Body of pancreas (tissue), 4 donors: ENCODE results near the gene PLEKHA8. TPM values are rescaled to one million over a fixed set of nuclear protein-coding genes. Genes with fewer than 3 reads are reported as not detected.

ENCODE experiments used
- ATAC-seq: fragments of 150-250 bp; one replicate; pipeline ENCODE4 v1.9.1; 2016
- DNase-seq, 4 donors: peaks; one replicate each; pipeline ENCODE4 v3.0.0-alpha.2; 2019
- H3K27ac ChIP-seq, 4 donors: fragments of 200-600 bp; sonication (generic); 1 replicate in 3 of 4; 2 replicates in 1 of 4; pipeline versions ENCODE4 v1.5.1 to v1.6.1; 2016 to 2019; ENCODE audit warnings: mild to moderate bottlenecking in 1 of 4, mixed read lengths in 1 of 4, moderate library complexity in 1 of 4
- H3K27me3 ChIP-seq, 2 donors: fragments of 200-600 bp; sonication (generic); one replicate each; pipeline ENCODE4 v1.6.0; 2016; ENCODE audit warnings: mild to moderate bottlenecking in 1 of 2
- H3K36me3 ChIP-seq, 2 donors: fragments of 200-600 bp; sonication (generic); replicated peaks in 1 of 2; 2 replicates each; pipeline ENCODE4 v1.5.1; 2016; ENCODE audit warnings: low read depth in 2 of 2; ENCODE audit not compliant: insufficient read depth in 1 of 2
- H3K4me1 ChIP-seq: fragments of 200-600 bp; sonication (generic); one replicate; pipeline ENCODE4 v1.6.0; 2016
- H3K4me3 ChIP-seq, 2 donors: fragments of 200-600 bp; sonication (generic); 1 replicate in 1 of 2; 2 replicates in 1 of 2; pipeline ENCODE4 v1.5.1; 2016 to 2019
- H3K9me3 ChIP-seq, 3 donors: fragments of 200-600 bp; sonication (generic); 1 replicate in 2 of 3; 2 replicates in 1 of 3; pipeline ENCODE4 v1.5.1; 2016
- POLR2A ChIP-seq, 3 donors: fragments of 450-650 bp; IDR thresholded peaks; one replicate each; pipeline ENCODE4 v1.6.1; 2016; ENCODE audit warnings: antibody characterized with exemption in 3 of 3, mild to moderate bottlenecking in 2 of 3
- WGBS, 2 donors: methylation state at CpG; one replicate each; pipeline ENCODE4 v1.1.5; 2017; 5-methylcytosine and 5-hydroxymethylcytosine counted together
- intact Hi-C: fragments of 100-400 bp; cut with DNase I; formaldehyde crosslinking; loops from one replicate; pipeline ENCODE4 v1.15.1; 2023
- total RNA-seq, 2 donors: library from RNA; depleted of rRNA; stranded (reverse); fragments of >200 nt; gene quantifications; one replicate each; pipeline ENCODE4 v1.1.0, GENCODE V29; 2016
- TF ChIP-seq, protein P1 (sequence below), 7 experiments: fragments of 450-650 bp in 4 of 7; fragments of 200-600 bp in 3 of 7; sonication (generic) in 3 of 7; IDR thresholded peaks; one replicate each; pipeline ENCODE4 v1.5.1; 2016 to 2019; ENCODE audit warnings: antibody characterized with exemption in 7 of 7

Gene PLEKHA8
- total RNA-seq, 2 donors from 2014 or later: 6.7 to 8.2 TPM

DNA sequence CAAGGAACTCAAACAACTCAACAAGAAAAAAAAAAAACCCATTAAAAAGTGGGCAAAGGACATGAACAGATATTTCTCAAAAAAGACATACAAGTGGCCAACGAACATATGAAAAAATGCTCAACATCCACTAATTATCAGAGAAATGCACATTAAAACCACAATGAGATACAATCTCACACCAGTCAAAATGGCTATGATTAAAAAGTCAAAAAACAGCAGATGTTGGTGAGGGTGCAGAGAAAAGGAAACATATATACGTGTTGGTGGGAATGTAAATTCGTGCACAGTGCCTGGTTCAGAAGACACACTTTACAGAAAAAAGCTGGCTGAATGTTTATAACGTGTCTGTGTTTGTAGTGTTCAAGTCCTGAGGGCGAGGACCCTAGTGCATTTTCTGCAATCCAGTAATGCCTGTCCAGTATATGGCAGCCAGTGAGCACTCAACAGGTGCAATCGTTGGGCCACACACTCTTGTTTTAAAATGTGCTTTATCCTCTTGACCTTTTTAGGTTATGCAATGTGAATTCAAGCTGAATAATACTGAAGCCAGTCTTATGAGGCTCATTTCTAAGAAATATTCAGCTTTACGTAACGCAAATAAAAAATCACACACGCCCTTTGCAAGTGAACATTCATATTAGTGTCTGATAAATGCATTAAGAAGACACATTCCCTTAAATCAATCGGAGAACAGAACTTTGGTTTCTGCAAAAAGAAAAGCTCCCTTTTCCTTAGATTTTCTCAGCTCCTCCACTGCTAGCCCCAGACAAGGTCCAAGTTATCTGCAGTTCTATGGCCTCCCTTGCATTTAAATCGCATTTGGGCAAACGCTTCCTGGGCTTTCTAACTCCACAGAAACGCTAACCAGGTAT, 105.8 kb downstream of the PLEKHA8 start:
- TF ChIP-seq, protein P1, sequence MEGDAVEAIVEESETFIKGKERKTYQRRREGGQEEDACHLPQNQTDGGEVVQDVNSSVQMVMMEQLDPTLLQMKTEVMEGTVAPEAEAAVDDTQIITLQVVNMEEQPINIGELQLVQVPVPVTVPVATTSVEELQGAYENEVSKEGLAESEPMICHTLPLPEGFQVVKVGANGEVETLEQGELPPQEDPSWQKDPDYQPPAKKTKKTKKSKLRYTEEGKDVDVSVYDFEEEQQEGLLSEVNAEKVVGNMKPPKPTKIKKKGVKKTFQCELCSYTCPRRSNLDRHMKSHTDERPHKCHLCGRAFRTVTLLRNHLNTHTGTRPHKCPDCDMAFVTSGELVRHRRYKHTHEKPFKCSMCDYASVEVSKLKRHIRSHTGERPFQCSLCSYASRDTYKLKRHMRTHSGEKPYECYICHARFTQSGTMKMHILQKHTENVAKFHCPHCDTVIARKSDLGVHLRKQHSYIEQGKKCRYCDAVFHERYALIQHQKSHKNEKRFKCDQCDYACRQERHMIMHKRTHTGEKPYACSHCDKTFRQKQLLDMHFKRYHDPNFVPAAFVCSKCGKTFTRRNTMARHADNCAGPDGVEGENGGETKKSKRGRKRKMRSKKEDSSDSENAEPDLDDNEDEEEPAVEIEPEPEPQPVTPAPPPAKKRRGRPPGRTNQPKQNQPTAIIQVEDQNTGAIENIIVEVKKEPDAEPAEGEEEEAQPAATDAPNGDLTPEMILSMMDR (IDR thresholded peaks at IDR 0.05): no peak
- no peak for TF ChIP-seq POLR2A (IDR thresholded peaks at IDR 0.05)
- ATAC-seq (no peak), DNase-seq (no peak)
- Histone ChIP-seq H3K4me1 (peaks cover 8% of the 10 kb centered on the region), H3K9me3 (no peaks in the 10 kb centered on the region), H3K27me3 (no peaks in the 10 kb centered on the region), H3K4me3 (peak overlapping the region in 1 of 2 donors; percentile 39), H3K27ac (peak overlapping the region; percentile 63 to 88 (median 82)), H3K36me3 (no peaks in the 10 kb centered on the region)
- intact Hi-C loops: no loop called here
- WGBS, 2 donors: 35 to 45% methylated on average over 13 of the region's 13 CpGs

DNA sequence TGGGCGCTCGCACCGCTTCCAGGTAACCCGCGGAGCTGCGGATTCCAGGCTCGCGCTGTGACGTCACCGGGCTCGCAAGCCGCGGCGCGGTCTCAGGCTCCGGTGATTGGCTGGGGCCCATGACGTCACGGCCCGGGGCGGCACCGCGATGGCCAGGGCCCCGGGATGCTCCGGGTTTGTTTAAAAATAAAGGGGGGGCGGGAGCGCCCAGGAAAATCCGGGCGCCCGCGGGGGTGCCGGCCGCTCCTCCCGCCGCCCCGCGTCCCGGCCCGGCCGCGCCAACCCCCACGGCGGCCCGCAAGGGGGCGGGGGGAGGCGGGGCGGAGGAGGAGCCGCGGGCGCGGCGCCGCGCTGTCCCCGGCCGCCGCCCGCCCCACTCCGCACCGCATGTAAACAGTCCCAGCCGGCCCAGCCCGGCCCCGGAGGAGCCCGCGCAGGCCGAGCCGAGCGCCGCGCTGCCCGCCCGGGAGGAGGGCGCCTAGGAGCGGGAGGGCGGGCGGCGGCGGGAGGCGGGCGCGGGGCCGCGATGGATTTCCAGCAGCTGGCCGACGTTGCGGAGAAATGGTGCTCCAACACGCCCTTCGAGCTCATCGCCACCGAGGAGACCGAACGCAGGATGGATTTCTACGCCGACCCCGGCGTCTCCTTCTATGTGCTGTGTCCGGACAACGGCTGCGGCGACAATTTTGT, 106.5 kb downstream of the PLEKHA8 start, which contains the start of gene MTURN:
Gene MTURN, plus strand, starts transcription at position 376 of the 690 bp plus-strand sequence. Its CDS starts 151 bp downstream, at position 527.
- DNase-seq: peak; percentile 85 to 91 (median 86)
- Histone ChIP-seq H3K27me3 (no peaks in the 10 kb centered on the region), H3K27ac (peak within 1 kb of the TSS; percentile 63 to 88 (median 82)), H3K4me1 (peaks cover 8% of the 10 kb centered on the region), H3K4me3 (peak within 1 kb of the TSS; percentile 39 to 87), H3K36me3 (no peaks in the 10 kb centered on the region), H3K9me3 (no peaks in the 10 kb centered on the region)
- intact Hi-C loops: no loop called here
- WGBS, 2 donors: 0% methylated on average over 9 to 85 of the region's 99 CpGs
- peak; percentile 91 for ATAC-seq
- TF ChIP-seq POLR2A (IDR thresholded peaks at IDR 0.05): peak in 2 of 3 donors; percentile 18 to 19
- TF ChIP-seq, protein P1 (IDR thresholded peaks at IDR 0.05): peak in 2 of 7 experiments; percentile 38

DNA sequence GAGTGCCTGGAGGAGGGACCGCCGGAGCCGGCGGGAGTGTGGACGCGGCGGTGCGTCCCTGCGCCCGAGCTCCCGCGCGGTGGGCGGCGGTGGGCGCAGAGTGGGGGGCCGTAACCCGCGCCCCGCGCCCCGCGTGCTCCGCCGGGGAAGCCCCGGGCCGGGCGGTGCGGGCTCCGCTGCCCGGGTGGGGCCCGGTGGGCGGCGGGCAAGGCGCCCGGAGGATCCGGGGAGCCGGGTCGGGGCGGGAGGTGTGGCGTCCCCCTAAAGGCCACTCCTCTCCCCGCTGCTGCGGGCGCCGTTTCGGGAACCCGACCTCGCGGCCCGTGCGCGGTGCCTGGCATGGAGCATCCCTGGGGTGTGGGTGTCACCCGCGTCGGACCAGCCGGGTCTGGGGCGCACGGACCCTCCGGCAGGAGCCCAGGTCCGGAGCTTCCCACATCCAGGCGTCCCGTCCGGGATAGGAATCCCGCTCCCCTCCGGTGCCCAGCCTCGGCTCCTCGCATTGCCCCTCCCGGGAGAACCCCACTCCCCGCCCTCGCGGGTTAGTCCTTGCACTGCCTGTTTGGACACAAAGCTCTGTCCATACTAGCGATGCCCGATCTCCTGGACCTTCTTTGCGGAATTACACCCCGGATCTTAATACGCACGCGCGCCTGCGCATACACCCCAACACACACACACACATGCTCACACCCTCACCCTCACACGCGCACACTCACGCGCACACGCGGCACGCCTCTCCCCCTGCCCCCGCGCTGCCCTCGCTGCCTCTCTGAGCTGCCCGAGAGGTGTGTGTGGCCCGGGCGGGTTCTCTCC, 107.3 kb downstream of the PLEKHA8 start:
- TF ChIP-seq, protein P1 (IDR thresholded peaks at IDR 0.05): no peak
- peak in 2 of 3 donors; percentile 36 to 50 for TF ChIP-seq POLR2A (IDR thresholded peaks at IDR 0.05)
- DNase-seq (peak; percentile 52 to 68 (median 64)), ATAC-seq (peak; percentile 37)
- Histone ChIP-seq H3K9me3 (no peaks in the 10 kb centered on the region), H3K4me3 (peak overlapping the region; percentile 28 to 87), H3K36me3 (no peaks in the 10 kb centered on the region), H3K27me3 (no peaks in the 10 kb centered on the region), H3K4me1 (peaks cover 8% of the 10 kb centered on the region), H3K27ac (peak overlapping the region; percentile 63 to 88 (median 82))
- 0% methylated on average over 26 to 91 of the region's 93 CpGs for WGBS, 2 donors
- intact Hi-C loops: no loop called here

DNA sequence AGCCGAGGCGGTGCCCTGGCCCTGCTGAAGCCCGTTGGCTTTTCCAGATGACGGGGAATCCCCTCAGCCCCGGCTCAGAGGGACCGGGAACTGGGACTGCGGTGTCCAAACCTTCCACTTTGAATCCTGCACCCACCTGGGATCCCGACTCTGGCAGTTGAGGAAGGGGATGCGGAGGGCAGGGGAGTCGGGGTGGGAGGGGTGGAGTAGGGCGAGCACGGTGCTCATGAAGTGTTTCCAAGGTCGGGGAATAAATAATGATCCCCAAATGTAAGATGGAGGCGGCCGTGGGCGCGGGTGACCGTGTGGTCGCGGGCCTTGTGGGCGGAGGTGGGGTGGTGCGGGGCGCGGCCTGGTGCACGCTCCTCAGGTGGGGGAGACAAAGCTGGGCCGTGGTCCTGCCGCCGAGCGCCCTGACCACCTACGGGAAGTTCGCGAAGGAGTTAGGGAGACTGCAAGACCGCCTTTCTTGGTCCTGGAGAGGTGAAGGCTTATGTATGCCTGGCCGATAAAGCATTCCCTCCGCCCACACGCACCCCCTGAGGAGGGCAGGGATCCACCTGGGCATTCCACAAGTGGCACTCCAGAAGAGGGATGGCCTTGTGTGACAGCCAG, 108.0 kb downstream of the PLEKHA8 start:
- Histone ChIP-seq H3K27me3 (no peaks in the 10 kb centered on the region), H3K27ac (peak overlapping the region; percentile 63 to 88 (median 82)), H3K4me3 (peak overlapping the region; percentile 28 to 87), H3K36me3 (no peaks in the 10 kb centered on the region), H3K9me3 (no peaks in the 10 kb centered on the region), H3K4me1 (peaks cover 8% of the 10 kb centered on the region)
- TF ChIP-seq POLR2A (IDR thresholded peaks at IDR 0.05): no peak
- TF ChIP-seq, protein P1 (IDR thresholded peaks at IDR 0.05): no peak
- ATAC-seq (no peak), DNase-seq (peak in 1 of 4 donors; percentile 24)
- WGBS, 2 donors: 24 to 41% methylated on average over 27 to 36 of the region's 36 CpGs
- intact Hi-C loops: no loop called here
